ENCODE measurements around the gene CHN2.

The CHN2 gene

DNA sequence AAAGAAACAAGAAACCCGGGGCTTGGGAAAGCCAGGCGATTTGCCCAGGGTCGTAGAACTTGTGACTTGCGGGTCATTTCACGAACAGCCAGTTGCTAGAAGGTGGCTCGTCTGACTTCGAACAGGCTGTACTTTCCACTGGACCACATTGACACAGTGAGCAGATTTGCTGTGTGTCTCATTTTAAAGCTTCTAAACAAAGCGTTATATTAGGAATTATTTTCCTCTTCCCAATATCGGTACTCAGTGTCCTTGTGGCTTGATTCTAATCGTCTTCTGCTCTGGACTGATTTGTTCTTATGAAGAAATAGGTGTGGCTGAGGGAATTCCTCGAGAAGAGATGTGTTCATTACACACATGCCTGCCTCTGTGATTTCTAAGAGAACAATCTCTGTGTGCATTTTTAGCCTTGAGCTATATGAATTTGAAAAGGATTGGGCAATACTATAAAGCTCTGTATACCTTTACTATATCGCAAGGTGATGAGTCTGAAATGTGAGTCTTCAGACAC, 219.1 kb downstream of the CHN2 start:
- no peak for DNase-seq

DNA sequence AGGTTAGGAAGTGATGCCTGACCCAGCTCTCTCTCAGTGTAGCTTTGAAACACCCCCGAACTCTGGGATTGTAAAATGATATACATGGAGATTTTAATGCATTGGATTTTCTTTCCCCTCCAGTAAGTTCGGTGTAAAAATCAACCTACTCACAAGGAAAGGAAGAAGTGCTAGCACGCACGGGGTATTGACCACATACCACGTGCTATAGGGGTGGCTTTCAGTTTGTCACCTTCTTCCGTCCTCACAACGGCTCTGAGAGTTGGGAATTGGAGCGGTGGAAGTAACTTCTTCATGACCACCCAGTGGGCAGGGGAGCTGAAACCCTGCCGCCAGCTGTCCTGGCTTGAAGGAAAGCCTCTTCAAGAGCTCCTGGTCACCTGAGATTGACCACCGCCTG, 219.6 kb downstream of the CHN2 start:
- DNase-seq: no peak

DNA sequence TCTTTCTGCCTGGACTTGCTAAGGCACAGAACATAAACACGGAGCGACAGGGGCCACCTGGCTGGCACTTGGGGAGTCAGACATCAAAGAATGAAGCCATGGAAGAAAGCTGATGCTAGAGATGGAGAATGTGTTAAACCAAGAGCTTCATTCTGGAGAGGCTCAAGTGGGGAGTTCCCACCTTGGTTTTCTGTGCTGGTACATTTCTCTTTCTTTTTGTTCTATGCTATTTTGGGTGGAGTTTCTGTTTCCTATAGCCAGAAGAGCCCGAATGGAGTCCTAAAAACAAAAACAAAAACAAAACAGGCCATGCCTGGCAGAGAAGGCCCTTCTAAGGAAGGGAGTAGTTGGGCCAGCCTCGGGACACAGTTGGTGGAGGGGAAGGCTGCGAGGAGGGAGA, 220.6 kb downstream of the CHN2 start:
- DNase-seq: no peak

DNA sequence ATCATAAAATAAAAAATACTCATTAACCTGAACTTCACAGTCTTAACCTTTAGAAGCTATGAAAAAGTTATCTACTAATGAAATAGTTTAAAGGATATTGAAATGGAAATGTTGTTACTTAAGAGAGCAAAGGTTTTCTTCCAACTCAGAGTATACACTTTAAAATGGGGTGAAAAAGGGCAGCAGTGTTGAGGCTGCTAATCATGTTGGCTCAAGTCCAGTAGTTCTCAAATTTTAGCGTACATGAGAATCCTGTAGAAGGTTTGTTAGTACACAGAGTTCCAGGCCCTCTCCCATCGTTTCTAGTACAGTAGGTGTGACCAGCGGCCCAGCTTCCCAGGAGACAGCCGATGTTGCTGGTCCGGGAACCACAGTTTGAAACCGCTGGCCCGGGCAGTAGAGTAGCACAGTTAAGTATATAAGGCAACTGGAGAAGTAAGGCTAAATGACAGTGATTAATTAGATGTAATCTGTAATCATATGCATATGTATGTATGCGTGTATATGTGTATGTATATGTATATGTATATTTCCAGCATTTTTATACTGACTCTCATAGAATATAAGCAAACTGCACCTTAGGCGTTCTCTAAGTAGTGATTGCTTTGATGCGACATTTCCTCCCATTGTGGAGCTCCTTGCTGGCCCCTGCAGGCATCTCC, 221.8 kb downstream of the CHN2 start:
- no peak for DNase-seq

DNA sequence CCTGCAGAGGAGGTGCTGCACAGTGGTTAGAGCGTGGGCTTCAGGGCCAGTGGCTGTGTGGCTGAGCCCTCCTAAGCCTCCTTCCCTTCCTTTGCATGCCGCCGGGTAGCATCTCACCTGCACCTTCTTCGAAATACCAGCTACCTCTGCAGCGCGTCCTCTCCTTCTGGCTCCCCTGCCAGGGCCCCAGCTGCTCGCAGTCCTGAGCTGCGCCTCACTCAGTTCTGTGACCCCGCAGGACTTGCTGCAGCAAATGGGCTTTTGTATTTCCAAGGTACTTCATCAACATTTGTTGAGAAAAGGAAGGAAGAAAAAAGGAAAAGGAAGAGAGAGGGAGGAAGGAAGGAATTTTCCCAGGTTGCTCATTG, 222.3 kb downstream of the CHN2 start:
- no peak for DNase-seq

DNA sequence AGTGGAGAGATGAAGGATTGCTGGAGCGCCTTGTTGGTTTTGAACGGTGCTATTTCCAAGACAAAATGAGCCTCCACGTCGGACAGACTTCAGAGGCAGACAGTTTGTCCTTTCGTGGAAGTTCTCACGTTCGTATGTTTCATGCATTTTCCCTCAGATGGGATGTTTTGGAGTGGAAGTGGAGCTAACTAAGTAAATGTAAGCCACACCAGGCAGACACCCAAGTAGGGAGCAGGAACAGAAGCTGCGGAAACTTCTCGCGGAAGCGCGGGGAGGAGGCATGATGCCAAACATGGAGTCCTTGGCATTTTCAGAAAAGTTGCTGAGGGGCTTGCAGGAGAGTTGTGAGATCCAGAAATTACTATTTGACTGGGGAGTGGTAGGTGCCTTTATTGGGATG, 223.5 kb downstream of the CHN2 start:
- DNase-seq: no peak

DNA sequence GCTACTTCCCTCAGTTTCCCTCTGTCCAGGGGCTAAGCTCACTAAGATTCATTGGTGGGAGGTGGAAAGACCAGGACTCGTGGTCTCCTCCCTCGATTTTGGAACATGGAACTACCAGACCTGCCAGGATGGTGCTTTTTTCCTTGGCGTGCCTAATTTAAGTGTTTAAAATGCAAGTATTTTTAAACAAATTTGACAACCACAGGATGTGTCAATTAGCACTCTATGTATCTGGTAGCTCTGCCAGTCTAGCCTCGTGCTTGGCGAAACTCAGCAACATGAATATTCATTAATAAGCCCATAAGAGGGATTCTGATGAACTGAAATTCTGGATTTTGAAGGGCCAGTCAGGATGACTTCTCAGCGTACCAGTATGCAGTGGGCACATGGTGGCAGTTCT, 224.1 kb downstream of the CHN2 start:
- no peak for DNase-seq

DNA sequence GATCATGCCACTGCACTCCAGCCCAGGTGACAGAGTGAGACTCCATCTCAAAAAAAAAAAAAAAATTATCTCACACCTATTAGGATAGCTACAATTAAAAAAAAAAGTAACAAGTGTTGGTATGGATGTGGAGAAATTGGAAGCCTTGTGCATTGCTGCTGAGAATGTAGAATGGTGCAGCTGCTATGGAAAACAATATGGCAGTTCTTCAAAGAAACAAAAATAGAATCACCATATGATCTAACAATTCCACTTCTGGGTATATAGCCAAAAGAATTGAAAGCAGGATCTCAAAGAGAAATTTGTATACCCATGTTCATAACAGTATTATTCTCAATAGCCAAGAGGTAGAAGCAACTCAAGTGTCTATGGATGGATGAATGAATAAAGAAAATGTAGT, 225.4 kb downstream of the CHN2 start:
- no peak for DNase-seq

DNA sequence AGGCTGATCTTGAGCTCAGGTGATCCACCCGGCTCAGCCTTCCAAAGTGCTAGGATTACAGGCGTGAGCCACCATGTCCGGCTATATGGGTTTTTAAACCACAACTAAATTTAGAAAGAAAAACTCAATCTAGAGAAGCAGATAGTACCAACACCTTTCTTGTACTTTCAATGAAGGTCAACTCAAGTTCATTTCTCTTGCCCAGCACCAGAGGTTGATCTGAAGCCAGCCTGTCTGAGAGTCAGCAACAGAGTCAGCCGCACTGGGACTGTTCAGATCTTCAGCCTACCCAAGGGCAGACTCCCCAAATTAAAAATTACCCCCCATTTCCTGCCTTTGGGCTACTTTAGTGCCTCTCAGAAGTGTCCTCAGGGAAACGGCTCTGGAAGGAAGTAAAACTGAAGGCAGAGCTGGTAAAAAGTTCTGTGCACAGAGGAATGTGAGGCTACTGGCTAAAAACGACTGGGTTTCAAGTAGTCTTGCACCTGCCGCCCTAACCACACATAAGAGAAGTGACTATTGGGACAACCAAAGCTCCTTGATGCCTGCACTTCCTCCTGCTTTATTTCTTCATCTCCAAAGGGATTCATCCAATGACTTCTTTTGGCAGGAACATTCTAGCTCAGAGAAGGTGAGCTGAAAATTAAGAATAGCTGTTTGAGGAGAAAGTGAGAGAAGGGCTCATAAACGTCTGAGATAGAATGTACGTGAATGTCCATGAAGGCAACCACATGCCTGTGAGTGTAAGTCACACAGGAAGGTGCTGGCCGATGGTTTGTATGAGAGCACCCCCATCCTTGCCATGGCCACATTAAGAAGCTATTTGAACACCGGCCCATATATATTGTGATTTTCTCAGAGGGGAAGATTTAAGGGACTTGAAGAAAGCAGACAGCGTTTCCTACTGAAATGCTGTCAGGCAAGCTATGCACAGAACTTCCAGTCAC, 226.7 kb downstream of the CHN2 start:
- DNase-seq: no peak

DNA sequence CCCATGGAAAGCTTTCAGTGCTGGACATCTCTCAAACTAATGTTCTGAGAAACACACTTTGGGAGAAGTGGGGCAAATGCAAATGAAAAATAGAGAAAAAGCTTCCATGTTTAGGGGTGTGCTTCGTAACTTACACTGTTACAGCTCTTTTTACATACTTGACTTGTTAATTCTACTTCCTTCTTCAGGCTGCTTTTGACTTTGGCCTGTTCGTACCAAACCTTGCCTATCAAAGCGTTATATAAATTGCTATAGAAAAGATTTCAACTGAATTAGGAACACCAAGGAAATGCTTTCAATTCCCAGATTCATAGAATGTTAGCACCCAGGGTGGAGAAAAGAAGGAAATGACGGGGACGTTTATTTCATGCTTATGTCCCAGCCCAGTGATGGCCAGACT, 228.3 kb downstream of the CHN2 start:
- no peak for DNase-seq

DNA sequence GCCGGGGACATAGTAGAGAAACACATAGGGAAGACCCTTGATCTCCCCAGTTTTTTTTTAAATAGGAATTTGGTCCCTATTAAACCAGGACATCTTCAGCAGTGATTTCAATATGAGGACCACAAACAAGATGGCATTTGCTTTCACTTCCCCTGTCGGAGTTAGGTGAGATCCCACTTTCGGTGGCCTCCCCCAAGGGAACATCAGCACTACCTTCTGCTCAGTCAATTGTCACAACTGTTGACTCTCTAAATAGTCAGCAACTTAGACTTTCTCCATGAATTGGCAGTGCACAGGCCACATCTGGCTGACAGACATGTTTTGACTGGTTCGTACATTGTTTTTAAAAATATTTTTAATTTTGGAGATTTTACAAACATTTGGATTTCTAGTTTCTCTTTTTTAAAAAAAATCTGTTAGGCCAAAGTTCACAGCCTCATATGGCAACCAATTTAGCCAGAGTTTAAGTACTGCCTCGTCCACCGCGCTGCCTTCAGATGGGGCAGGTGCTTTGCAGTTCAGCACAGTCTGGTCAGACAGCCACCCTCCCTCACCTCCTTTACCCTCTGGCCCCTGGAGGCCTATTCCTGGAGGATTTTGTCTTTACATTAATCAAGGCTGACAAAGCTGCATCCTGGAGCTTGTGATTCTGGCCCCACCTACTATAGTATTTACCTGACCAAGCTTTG, 229.9 kb downstream of the CHN2 start:
- no peak for DNase-seq

DNA sequence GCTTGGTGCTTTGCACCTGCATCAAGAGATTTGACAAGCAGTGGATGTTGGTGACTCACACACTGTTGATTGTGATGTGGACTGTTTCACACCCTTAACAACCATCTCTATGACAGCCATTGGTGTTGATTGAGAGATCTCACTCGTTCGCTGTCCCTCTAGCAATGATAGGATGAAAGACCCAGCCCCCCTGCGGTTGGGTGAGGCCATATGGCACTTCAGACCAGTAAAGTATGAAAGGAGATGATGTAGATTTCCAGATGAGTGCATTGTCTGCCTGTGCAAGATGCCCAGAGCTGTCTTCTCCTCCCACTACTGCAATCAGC, 230.4 kb downstream of the CHN2 start:
- DNase-seq: peak; percentile 53

DNA sequence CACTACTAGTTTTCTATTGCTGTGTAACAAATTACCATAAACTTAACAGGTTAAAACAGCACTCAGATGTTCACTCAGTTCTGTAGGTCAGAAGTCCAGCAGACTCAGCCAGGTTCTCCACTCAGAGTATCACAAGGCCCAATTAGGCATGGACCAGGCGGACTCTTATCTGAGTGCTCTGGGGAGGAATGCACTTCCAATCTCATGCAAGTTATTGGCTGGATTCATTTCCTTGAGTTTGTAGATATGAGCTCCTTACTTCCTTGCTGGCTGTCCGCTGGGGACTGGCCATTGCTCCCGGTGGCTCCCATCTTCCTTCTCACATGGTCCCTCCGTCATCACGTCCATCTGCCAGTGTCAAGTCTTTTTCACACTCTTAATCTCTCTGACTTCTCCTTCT, 232.0 kb downstream of the CHN2 start:
- no peak for DNase-seq

DNA sequence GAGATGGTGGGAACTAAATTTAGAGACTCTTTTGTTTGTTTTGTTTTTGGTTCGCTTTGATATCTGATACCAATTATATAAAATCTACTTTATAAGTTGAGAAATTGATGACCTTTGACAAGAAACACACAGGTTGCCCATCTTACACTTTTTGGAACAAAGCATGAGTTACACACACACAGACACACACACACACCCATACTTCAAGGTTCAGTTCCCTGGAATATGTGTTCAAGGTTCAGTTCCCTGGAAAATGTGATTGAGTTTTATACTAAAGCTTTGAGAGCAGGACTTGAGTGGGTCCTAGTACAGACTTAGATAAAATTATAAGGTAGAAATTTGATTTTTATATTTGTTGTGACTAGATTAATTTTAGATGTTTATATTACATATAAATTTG, 234.8 kb downstream of the CHN2 start:
- no peak for DNase-seq

DNA sequence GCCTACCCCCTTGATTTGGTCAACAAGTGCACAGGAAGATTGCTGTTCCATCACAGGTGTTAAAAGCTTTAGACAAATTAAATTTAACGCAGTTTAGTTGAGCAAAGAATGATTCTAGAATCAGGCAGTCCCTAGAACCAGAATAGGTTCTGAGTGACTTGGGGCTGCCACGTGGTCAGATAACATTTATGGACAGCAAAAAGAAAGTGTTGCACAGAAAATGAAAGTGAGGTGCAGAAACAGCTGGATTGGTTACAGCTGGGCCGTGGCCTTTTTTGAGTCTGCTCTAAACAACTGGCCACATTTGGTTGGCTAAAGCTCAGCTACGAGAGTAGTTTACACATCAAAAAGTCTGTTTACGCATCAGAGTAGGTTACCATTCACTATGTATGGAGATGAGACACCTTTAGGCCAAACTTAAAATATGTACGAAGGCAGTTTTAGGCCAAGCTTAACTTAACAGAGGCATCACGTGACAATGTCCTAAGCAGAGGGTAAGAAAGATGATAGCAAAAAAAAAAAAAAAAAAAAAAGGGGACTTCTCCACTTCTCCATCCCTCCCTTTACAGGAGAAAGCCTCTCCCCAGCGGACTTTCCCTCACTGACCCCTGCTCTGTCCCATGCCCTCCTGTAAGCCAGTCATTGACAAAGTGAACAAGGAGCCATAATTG, 235.8 kb downstream of the CHN2 start:
- DNase-seq: no peak

DNA sequence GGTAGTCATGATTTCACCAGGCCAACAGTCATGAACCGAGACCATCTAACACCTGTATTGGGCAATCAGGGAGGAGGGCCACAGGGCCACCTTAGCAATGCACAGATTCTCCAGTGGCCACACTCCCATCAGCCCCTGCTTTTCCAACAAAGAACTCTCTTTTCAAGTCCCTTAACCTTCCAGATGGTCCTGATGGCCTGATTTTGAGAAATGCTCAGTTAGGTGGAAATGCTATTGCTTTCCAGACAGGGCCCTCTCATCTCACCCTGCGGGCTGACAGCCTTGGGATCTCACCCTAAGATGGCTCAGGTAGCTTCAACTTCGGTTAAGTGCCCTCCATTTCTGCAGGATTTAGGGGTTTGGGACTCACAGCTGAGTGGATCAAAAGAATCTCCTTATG, 237.1 kb downstream of the CHN2 start:
- DNase-seq: no peak

DNA sequence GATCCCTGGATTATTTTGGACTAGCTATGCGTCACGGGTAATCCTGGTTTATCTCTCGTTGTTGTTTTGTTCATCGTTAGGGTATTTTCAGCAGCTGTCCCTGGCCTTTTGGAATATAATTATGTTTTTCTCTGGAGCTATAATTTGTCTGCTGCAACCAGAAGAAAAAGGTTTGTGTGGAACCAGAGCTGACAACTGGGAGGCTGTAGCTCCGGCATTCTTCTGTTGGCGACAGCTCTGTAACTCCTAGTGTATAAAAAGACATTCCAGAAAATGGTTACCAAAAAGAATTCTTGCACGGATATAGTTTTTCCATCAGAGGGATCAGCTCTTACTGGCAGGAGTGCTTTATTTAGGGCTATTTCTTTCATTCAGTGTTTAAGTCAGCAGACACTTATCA, 238.1 kb downstream of the CHN2 start:
- DNase-seq: no peak

DNA sequence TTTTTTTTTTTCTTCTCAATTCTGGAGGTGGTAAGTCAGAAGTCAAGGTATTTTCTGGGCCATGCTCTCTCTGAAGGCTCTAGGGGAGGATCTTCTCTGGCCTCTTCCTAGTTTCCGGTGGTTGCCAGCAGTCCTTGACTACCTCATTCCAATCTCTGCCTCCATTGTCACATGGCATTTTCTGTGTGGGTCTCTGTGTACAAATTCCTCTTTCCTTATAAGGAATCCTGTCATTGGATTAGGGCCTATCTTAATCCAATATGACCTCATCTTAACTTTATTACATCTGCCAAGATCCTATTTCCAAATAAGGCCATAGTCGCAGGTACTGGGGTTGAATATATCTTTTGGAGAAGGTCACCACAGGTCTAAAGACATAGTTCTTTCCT, 239.8 kb downstream of the CHN2 start:
- no peak for DNase-seq

DNA sequence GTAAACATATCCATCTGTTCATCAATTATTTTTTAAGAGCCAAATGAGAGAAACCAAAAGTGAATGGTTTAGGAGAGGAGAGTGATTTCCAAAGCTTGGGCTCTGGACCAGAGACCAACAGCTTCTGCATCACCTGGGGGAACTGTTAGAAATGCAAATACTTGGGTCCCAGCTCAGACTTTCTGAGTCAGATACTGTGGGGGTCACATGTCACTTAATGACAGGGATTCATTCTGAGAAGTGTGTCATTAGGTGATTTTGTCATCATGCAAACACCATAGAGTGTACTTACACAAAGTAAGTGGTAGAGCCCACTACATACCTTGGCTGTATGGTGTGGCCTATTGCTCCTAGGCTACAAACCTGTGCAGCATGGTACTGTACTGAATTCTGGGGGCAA, 240.6 kb downstream of the CHN2 start:
- DNase-seq: no peak

DNA sequence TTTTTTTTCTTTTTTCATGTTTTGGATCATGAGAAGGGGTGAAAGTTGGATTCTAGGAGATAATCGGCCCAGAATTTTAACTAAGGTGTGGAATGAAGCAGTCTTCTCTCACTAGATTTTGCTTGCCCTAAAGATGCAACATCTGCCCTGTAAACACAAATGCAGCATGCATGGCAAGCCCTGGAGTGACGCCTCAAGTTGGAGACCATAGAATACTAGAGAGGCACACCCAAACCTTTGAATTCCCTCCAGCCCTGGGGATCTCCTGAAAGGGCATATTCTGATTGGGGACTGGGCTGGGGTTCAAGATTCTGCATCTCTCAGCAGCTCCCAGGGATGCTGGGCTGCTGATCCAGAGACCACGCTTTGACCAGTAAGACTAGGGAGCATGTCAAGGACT, 241.3 kb downstream of the CHN2 start:
- no peak for DNase-seq

DNA sequence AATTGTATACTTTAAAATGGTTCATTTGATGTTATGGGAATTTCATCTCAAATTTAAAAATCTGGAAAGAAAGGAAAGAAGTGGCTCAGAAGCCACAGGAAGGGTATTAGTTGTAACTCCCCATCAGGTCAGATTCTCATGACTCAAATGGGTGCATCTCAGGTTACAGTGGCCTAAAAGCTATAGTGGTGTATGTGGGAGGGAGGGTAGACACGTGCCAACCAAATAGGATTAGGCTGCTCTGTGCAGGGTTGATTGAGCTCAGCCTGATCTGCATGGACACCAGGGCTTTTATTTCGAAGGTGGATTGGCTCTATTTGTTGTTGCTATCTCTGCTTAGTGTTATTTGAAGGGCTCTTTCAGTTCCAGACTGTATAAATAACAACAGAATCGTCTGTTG, 247.6 kb downstream of the CHN2 start:
- DNase-seq: peak; percentile 76

DNA sequence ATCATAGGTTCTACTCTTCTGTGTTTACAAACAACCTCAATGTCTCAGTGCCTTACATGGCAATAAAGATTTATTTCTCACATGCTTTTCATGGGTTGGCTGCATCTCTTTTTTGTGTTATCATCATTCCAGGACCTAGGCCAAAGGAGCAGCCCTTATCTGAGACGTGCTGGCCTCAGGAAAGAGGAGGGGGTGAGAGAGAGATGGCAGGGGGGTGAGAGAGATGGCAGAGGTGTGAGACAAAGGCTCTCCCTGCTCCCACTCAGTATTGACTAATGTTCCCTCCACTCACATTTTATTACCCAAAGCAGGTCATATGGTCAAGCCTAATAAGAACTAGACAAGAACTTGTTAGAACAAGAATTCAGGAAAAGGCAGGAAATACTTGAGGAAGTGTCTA, 249.0 kb downstream of the CHN2 start:
- DNase-seq: no peak

DNA sequence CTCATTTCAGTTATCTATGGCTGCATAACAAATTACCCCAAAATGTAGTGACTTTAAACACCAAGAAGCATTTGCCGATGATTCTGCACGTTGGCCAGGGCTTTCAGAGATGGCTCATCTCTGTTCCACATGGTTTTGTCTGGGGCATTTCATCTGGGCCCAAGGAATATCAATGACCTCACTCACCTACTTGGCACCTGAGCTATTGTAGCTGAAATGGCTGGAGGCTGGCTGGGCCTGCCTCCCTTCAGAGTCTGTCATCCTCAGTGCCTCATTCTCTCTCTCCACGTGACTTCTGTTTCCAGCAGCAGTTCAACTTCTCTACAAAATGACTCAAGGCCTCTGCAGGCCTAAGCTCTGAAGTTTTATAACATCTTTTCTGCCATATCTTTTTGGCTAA, 249.7 kb downstream of the CHN2 start:
- no peak for DNase-seq

DNA sequence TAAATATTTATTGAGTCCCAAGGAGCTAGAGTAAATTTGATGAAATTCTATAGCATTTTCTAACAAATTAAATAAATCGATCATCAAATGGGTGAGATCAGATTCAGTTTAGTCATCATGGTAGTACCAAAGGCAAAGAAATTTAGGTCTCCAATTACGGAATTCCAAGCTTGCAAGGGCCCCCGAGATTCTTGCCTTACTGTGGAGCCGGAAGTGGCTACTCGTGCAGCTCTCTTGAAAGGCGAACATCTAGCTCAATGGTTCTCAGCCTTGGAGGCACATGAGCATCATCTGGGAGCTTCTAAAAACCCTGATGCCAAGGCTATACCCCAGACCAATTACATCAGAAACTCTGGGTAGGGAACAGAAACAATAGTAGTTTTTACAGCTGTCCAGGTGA, 251.2 kb downstream of the CHN2 start:
- no peak for DNase-seq
